Activated CD8-positive, alpha-beta T cell treated with anti-CD3 and anti-CD28 coated beads, Interleukin-2, amount 10 ng/mL, durations not matched to agents 7 days and 5 days (primary cell): ENCODE data around the gene IL21. TPM values are rescaled to one million over a fixed set of nuclear protein-coding genes. Genes with fewer than 3 reads are reported as not detected.

ENCODE experiments used
- ATAC-seq: fragments of 150-1000 bp; cut with Tn5 transposase; one replicate; pipeline ENCODE4 v1.10.0; 2021; ENCODE audit warnings: moderate library complexity
- CTCF ChIA-PET: fragments of 350-600 bp; sonication (Branson Sonifier 250); formaldehyde crosslinking; loops from one replicate; lab custom pipeline; 2021; ENCODE audit warnings: antibody characterized with exemption; lab: Charles Lee
- POLR2A ChIA-PET: fragments of 350-600 bp; sonication (Branson Sonifier 250); formaldehyde crosslinking; loops from one replicate; lab custom pipeline; 2021; ENCODE audit warnings: antibody characterized with exemption; lab: Charles Lee
- DNase-seq: peaks from one replicate; pipeline ENCODE4 v3.0.0-alpha.2; 2020
- H3K27ac Mint-ChIP-seq: one replicate; pipeline ENCODE4 v1.8.0; 2021; ENCODE audit warnings: mild to moderate bottlenecking, mixed read lengths
- H3K27me3 Mint-ChIP-seq: one replicate; pipeline ENCODE4 v1.8.0; 2021; ENCODE audit warnings: low read depth, mixed read lengths
- H3K36me3 Mint-ChIP-seq: one replicate; pipeline ENCODE4 v1.8.0; 2021; ENCODE audit warnings: low read depth, mixed read lengths
- H3K4me1 Mint-ChIP-seq: one replicate; pipeline ENCODE4 v1.8.0; 2021; ENCODE audit warnings: low read depth, mixed read lengths
- H3K4me3 Mint-ChIP-seq: one replicate; pipeline ENCODE4 v1.8.0; 2021; ENCODE audit warnings: mild to moderate bottlenecking, mixed read lengths
- H3K9me3 Mint-ChIP-seq: one replicate; pipeline ENCODE4 v1.8.0; 2022; ENCODE audit warnings: mixed read lengths; ENCODE audit not compliant: insufficient read depth
- total RNA-seq, 2 experiments: library from RNA; stranded (reverse); gene quantifications; one replicate each; pipeline ENCODE4 v1.2.3, GENCODE V29; 2021

Gene IL21
- not detected for total RNA-seq

DNA sequence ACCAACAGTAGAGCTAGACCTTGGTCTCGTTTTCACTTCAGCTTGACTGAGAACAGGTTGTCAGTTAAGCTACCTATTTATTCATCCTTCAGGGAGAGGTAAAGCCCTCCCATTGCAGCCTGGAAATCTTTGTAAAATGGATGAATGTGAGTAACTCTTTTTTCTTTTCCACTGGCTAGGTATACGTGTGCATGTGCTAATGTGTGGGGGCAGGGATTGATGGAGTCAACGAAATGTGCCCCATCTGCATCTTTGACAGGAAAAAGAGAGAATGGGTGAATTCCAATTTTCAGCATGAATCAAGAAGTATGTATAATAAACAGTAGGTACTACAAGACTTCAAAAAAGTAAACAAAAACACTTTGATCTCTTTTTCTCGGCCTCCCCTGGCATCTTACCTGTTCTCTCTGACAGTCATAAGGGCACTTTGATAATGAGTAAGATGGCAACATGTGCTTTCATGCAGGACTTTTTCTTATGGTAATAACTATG lies at the start of gene IL21:
Gene IL21, minus strand, starts transcription at position 51 of the 492 bp plus-strand sequence. CDS start 55 bp downstream, outside the sequence.
- Mint-ChIP-seq H3K27me3 (peaks cover 6% of the 10 kb centered on the region), H3K36me3 (no peaks in the 10 kb centered on the region), H3K4me3 (no peak within 1 kb of the TSS), H3K4me1 (peaks cover 2% of the 10 kb centered on the region), H3K27ac (no peak within 1 kb of the TSS), H3K9me3 (no peaks in the 10 kb centered on the region)
- DNase-seq (no peak), ATAC-seq (no peak)
- ChIA-PET CTCF (no interaction called here), POLR2A (no interaction called here)

DNA sequence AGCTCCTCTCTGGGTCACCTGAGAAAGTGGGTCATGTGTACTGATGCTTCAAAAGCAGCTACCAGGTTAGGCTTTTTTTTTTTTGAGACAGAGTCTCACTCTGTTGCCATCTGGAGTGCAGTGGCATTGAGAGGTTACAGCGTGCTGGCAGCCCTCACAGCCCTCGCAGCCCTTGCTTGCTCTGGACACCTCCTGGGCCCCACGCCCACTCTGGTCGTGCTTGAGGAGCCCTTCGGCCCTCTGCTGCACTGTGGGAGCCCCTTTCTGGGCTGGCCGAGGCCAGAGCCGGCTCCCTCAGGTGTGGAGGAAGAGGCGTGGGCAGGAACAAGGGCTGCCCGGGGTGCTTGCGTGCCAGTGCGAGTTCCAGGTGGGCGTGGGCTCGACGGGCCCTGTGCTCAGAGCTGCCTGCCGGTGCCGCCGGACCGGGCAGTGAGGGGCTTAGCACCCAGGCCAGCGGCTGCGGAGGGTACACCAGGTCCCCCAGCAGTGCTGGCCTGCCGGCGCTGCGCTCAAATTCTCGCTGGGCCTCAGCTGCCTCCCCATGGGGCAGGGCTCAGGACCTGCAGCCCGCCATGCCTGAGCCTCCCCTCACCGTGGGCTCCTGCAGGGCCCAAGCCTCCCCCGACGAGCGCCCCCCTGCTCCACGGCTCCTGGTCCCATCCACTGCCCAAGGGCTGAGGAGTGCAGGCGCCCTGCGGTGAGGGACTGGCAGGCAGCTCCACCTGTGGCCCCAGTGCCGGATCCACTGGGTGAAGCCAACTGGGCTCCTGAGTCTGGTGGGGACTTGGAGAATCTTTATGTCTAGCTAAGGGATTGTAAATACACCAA lies 49.3 kb upstream of the IL21 start:
- Mint-ChIP-seq H3K27me3 (no peaks in the 10 kb centered on the region), H3K4me1 (peaks cover 38% of the 10 kb centered on the region), H3K36me3 (no peaks in the 10 kb centered on the region), H3K27ac (no peak overlapping the region), H3K4me3 (no peak overlapping the region), H3K9me3 (no peaks in the 10 kb centered on the region)
- CTCF ChIA-PET: no interaction called here
- DNase-seq (no peak), ATAC-seq (no peak)
- POLR2A ChIA-PET: interaction anchor here (0.6 kb wide), 1 partner anchor 288 kb away, joined by 3 read pairs; no protein-coding TSS in a partner anchor

DNA sequence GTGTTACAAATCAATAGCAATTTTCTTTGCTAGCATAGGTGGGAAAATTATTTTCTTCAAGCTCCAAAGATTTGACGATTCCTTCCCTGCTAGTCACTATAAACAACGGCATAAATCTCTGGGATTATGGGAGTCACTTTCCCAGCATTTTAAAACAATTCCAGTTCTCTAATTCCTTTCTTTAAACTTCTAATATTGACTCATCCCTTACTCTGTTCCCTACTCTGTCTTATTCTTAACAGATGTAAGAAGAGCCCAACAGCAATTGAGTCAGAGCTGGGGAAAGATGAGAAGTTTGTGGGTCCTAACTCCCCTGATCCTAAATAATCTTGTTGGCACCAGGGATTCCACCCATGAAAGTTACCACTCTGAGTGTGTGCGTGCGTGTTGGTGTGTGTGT lies 47.4 kb upstream of the IL21 start:
- ChIA-PET POLR2A (no interaction called here), CTCF (interaction anchor here (1.6 kb wide), 1 partner anchor 49 kb away, joined by 3 read pairs; no protein-coding TSS in a partner anchor)
- Mint-ChIP-seq H3K27me3 (no peaks in the 10 kb centered on the region), H3K4me3 (no peak overlapping the region), H3K4me1 (peaks cover 28% of the 10 kb centered on the region), H3K9me3 (no peaks in the 10 kb centered on the region), H3K36me3 (no peaks in the 10 kb centered on the region), H3K27ac (no peak overlapping the region)
- no peak for ATAC-seq
- no peak for DNase-seq

DNA sequence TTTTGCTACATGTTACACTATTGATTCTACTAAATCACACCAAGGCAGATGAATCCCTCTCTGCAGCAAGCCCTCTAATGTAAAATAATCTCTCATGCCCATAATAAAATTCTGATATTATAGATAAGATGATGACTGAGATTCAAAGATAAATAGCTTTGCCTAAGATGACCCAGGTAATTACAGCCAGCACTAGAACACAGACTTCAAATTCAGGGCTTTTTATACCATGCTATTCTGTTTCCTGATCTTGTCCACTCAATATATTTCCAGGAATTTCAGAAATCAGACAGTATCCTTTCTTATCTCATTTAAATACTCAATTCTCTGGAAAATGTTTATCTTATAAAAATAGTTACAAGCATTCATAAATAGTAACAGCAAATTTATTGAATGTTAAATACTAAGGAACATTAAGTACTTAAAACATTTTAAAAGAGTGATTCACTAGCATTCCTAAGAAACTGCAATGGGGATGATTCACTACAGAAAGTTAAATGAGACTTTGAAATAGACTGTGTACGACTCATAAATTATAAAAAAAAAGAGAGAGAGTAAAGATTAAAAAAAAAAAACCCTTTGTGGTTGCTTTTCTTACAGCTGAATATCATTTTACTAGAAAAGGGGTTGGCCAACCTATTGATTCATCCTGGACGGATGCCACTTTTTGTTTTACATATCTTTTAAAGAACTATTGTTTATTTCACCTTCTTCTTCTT lies 45.8 kb upstream of the IL21 start:
- no peaks in the 10 kb centered on the region for H3K36me3 Mint-ChIP-seq
- DNase-seq (no peak), ATAC-seq (no peak)
- no peaks in the 10 kb centered on the region for H3K27me3 Mint-ChIP-seq
- no peak overlapping the region for H3K4me3 Mint-ChIP-seq
- no peaks in the 10 kb centered on the region for H3K9me3 Mint-ChIP-seq
- H3K27ac Mint-ChIP-seq: no peak overlapping the region
- CTCF ChIA-PET: no interaction called here
- H3K4me1 Mint-ChIP-seq: peaks cover 28% of the 10 kb centered on the region
- POLR2A ChIA-PET: no interaction called here

DNA sequence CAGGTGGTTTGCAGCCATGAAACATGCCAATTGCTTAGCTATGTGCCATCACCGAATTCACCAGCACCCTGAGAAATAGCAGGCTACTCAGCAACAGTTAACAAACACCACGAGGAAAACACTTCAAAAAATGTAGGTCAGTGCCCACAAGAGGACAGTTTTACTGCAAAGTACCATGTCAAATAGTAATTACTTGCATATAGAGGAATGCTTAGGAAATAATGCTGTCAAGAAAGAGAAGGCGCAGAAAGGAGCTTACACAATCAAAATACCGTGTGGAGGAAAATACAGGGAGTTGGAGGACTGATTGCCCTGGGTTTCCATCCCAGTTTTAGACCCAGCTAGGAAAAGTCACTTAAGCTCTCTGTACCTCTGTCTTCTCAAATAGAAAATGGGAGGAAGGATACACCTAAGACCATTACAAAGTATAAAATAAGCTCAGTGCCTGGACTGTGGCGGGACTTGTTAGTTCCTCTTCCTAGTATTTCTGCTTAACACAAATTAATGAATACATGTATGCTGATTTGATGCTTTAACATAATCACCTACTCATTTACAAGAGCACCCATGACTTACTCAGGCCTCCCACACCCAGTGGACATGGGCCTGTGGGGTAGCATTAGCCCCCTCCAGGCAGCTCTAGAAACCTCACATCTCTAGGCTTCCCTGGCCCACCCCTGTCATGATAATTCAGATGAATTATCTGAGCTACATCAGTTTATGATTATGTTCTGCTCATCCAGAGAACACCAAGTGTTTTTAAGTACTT lies 44.5 kb upstream of the IL21 start:
- ATAC-seq (no peak), DNase-seq (no peak)
- Mint-ChIP-seq H3K4me3 (no peak overlapping the region), H3K36me3 (no peaks in the 10 kb centered on the region), H3K27ac (no peak overlapping the region), H3K4me1 (peaks cover 28% of the 10 kb centered on the region), H3K27me3 (no peaks in the 10 kb centered on the region), H3K9me3 (no peaks in the 10 kb centered on the region)
- ChIA-PET CTCF (interaction anchor here (1.2 to 2.2 kb wide), 2 partner anchors 27 to 52 kb away, joined by 3 to 10 read pairs; no protein-coding TSS in a partner anchor), POLR2A (no interaction called here)

DNA sequence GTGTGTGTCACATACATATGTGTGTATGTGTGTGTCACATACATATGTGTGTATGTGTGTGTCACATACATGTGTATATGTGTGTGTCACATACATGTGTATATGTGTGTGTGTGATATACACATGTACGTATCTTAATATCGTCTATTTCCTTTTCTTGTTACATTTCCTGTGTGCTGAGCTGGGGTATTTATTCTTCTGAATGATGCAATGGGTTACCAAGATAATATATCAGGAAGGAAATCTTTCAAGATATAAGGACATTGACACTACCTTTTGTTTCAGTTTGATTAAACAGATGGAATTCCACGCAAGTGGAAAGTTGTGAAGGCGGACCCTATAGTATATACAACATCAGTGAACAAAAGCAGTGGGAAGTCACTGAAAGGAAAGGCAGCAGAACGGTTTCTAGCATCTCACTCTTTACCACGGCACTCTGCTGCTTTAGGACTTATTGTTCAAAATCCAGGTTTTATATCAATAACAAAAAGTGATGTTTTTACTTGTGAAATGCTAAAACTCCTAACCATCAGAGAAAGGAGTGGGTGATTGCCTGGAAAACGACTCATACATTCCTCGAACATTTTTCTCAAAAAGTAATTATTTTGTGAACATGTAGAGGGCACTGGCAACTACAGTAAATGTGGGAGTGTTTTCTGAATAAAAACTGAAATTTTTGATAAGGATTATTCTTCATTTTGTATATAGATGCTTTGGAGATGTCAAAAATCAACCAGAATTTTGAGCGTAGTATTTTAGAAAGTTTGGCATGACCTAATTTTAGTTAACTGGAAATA lies 43.1 kb upstream of the IL21 start:
- ChIA-PET POLR2A (no interaction called here), CTCF (interaction anchor here (0.6 to 2.2 kb wide), 2 partner anchors 14 to 53 kb away, joined by 3 to 10 read pairs; no protein-coding TSS in a partner anchor)
- no peak overlapping the region for H3K27ac Mint-ChIP-seq
- H3K4me1 Mint-ChIP-seq: peaks cover 27% of the 10 kb centered on the region
- H3K36me3 Mint-ChIP-seq: no peaks in the 10 kb centered on the region
- no peaks in the 10 kb centered on the region for H3K9me3 Mint-ChIP-seq
- DNase-seq: no peak
- H3K27me3 Mint-ChIP-seq: no peaks in the 10 kb centered on the region
- no peak overlapping the region for H3K4me3 Mint-ChIP-seq
- ATAC-seq: no peak

DNA sequence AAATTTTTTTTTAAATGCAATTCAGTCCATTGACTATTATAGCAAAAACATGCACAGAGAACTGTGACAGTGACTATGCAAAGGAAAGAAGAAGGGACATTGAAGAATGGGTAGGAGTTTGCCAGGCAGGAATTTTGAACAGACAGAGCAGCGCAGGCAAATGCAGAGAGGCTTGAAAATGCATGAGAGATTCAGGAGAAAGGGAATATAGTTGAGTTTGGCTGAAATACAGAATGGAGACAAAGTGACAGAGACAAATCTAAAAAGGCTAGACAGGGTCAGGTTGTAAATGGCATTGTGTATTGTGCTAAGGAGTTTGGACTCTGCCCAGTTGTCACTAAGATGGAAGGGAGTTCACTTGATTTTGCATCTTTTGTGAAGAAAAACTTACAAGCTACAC lies 42.4 kb upstream of the IL21 start:
- no peak for ATAC-seq
- ChIA-PET CTCF (no interaction called here), POLR2A (no interaction called here)
- Mint-ChIP-seq H3K9me3 (no peaks in the 10 kb centered on the region), H3K4me1 (peaks cover 24% of the 10 kb centered on the region), H3K27ac (no peak overlapping the region), H3K27me3 (no peaks in the 10 kb centered on the region), H3K4me3 (no peak overlapping the region), H3K36me3 (no peaks in the 10 kb centered on the region)
- no peak for DNase-seq

DNA sequence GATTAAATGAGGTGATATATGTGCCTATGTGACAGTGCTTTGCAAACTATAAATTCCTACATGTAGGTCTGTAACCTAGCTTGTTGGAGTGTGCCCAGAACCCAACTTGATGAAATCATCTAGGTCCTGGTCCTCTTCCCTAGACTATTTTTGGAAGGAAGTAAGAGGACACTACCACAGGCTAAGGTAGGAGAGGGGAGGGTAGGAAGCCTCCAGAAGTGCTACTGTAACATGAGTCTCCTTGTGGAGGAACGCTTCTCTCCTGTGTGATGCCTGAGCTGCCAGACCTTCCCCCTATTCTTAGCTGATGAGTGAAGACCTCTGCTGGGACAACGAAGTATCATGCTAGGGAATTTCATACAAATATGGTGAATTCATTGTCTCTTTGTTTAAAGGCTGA lies 41.8 kb upstream of the IL21 start:
- H3K27ac Mint-ChIP-seq: no peak overlapping the region
- no peak for ATAC-seq
- POLR2A ChIA-PET: no interaction called here

DNA sequence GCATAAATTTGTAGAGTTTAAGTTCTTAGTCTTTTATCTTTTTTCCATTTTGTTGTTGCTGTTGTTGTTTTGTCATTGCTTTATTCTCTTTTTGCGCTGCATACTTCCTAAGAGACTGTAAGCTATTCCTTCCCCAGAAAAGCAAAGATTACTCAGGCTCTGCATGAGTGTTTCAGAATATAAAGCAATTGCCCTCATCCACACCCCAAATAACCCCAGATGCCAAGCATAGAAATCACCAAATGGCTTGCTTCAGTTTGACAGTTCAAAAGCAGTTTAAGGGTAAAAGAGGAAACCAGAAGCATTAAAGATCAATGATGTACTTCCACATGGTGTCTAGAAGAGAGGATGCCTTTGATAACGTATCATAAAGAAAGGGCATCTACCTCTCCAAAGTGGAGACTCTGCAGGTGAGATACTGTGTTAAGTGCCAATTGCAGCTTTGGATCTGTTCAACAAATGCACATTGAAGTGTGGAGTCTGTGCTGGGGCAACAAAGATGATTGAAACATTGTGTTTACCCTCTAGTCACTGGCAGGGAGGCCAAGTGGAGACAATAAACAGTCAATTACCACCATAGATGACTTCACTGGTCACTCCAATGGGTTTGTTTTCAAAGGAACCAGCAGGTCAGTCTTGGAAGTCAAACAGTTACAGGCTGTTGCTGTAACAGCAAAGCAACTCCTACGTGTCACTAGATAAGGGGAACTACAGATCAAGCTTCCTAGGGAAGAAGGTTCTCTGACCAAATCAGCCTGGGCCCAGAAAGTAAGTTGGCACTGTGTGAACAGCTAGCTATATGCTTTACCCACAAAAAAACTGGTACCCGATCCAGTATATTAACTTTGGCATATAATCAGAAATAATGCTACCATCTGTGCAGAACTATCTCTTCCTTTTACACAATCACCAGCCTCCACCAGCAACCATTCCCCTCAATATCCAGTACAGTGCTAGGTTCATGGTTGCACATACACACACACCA lies 40.6 kb upstream of the IL21 start:
- H3K4me3 Mint-ChIP-seq: no peak overlapping the region
- ATAC-seq (no peak), DNase-seq (no peak)
- H3K36me3 Mint-ChIP-seq: peaks cover 4% of the 10 kb centered on the region
- no peaks in the 10 kb centered on the region for H3K27me3 Mint-ChIP-seq
- POLR2A ChIA-PET: no interaction called here
- no peak overlapping the region for H3K27ac Mint-ChIP-seq
- H3K4me1 Mint-ChIP-seq: peaks cover 18% of the 10 kb centered on the region
- CTCF ChIA-PET: no interaction called here
- H3K9me3 Mint-ChIP-seq: no peaks in the 10 kb centered on the region

More for the DNA sequence above, 41.8 kb upstream of the IL21 start:
- Mint-ChIP-seq H3K36me3 (peaks cover 1% of the 10 kb centered on the region), H3K4me1 (peaks cover 27% of the 10 kb centered on the region), H3K9me3 (no peaks in the 10 kb centered on the region), H3K4me3 (no peak overlapping the region), H3K27me3 (no peaks in the 10 kb centered on the region)
- DNase-seq: no peak
- CTCF ChIA-PET: no interaction called here

DNA sequence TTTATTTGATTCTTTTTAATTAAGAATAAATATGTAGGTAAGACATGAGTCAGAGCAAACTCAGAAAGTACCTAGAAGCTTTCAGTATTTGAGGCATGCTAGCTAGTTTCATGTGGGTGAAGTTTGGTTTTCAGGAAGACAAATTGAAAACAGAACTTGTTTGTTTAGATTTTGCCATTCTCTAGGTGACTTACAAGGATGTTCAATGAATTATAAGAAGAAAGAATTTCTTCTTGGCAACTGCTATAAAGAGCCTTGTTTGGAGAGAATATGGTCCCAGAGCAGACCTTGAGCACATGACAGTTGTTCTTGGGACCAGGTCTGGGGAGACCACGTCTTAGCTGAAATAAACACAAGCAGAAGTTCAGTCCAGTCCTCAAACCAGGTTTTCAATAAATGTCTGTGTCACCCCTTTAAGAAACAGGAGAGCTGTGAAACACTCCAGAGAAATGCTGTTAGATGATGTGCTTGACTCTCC lies 38.0 kb upstream of the IL21 start:
- CTCF ChIA-PET: no interaction called here
- Mint-ChIP-seq H3K9me3 (no peaks in the 10 kb centered on the region), H3K27me3 (no peaks in the 10 kb centered on the region), H3K4me3 (no peak overlapping the region), H3K36me3 (peaks cover 4% of the 10 kb centered on the region), H3K27ac (no peak overlapping the region), H3K4me1 (peaks cover 11% of the 10 kb centered on the region)
- ATAC-seq (no peak), DNase-seq (no peak)
- POLR2A ChIA-PET: no interaction called here
